HL-60 (cell line): ENCODE data around the gene FRMD5.

Source experiments
- DNase-seq, 2 experiments: peaks; one replicate each; pipeline ENCODE4 v3.0.0-alpha.2; 2010 to 2020; ENCODE audit warnings: low read depth in 1 of 2, low spot score in 1 of 2
- H3K27ac ChIP-seq: fragments of 250-450 bp; sonication (Bioruptor Pico); replicated peaks from 2 replicates; pipeline ENCODE4 v1.5.1; 2020; ENCODE audit warnings: mild to moderate bottlenecking, moderate library complexity
- H3K27me3 ChIP-seq: fragments of 250-450 bp; sonication (Bioruptor Pico); 2 replicates; pipeline ENCODE4 v1.5.1; 2021; ENCODE audit warnings: mild to moderate bottlenecking, moderate library complexity; ENCODE audit not compliant: insufficient read depth, poor library complexity, severe bottlenecking
- H3K4me3 ChIP-seq: replicated peaks from 2 replicates; pipeline ENCODE4 v1.5.1; 2011; ENCODE audit warnings: mild to moderate bottlenecking, control low read depth, low read length; ENCODE audit not compliant: insufficient read depth
- CTCF ChIP-seq: IDR thresholded peaks from one replicate; pipeline ENCODE4 v1.5.1; 2011; ENCODE audit warnings: low read length, control low read depth, inconsistent platforms; ENCODE audit not compliant: insufficient read depth
- GABPA ChIP-seq: IDR thresholded peaks from 2 replicates; pipeline ENCODE4 v1.6.1; 2012; ENCODE audit warnings: low read depth
- POLR2AphosphoS5 ChIP-seq: IDR thresholded peaks from 2 replicates; pipeline ENCODE4 v1.6.1; 2012; ENCODE audit warnings: low read depth
- REST ChIP-seq: IDR thresholded peaks from 2 replicates; pipeline ENCODE4 v1.6.1; 2012; ENCODE audit warnings: low read depth; ENCODE audit not compliant: insufficient replicate concordance
- SPI1 ChIP-seq: IDR thresholded peaks from 2 replicates; pipeline ENCODE4 v1.6.1; 2012; ENCODE audit warnings: low read depth, mild to moderate bottlenecking, borderline replicate concordance

The FRMD5 gene

GRCh38 chr15:43887901-43888300, 307.2 kb downstream of the FRMD5 start:
- Histone ChIP-seq H3K27ac (no peak overlapping the region), H3K4me3 (no peak overlapping the region), H3K27me3 (no peaks in the 10 kb centered on the region)
- DNase-seq: no peak
- TF ChIP-seq GABPA: no peak
- no peak for TF ChIP-seq POLR2AphosphoS5
- TF ChIP-seq REST: no peak
- no peak for TF ChIP-seq SPI1
- TF ChIP-seq CTCF: no peak

- no peak overlapping the region for H3K4me3 ChIP-seq
- no peaks in the 10 kb centered on the region for H3K27me3 ChIP-seq
- TF ChIP-seq CTCF: no peak
- TF ChIP-seq REST: no peak
- DNase-seq: no peak
- no peak overlapping the region for H3K27ac ChIP-seq
Measured at GRCh38 chr15:43886558-43886957, 308.5 kb downstream of the FRMD5 start.

- no peaks in the 10 kb centered on the region for H3K27me3 ChIP-seq
- no peak for DNase-seq
- no peak overlapping the region for H3K4me3 ChIP-seq
- TF ChIP-seq CTCF: no peak
- TF ChIP-seq REST: no peak
- TF ChIP-seq POLR2AphosphoS5: no peak
- no peak for TF ChIP-seq SPI1
- TF ChIP-seq GABPA: no peak
- no peak overlapping the region for H3K27ac ChIP-seq
Measured at GRCh38 chr15:43883571-43883970, 311.5 kb downstream of the FRMD5 start.
